ENCODE measurements around the gene FAM216A. TPM values are rescaled to one million over a fixed set of nuclear protein-coding genes. Genes with fewer than 3 reads are reported as not detected.

Gene FAM216A
- total RNA-seq, 4 donors from 2014 or later = 0.82 to 3.5 (median 2.2) TPM

DNA sequence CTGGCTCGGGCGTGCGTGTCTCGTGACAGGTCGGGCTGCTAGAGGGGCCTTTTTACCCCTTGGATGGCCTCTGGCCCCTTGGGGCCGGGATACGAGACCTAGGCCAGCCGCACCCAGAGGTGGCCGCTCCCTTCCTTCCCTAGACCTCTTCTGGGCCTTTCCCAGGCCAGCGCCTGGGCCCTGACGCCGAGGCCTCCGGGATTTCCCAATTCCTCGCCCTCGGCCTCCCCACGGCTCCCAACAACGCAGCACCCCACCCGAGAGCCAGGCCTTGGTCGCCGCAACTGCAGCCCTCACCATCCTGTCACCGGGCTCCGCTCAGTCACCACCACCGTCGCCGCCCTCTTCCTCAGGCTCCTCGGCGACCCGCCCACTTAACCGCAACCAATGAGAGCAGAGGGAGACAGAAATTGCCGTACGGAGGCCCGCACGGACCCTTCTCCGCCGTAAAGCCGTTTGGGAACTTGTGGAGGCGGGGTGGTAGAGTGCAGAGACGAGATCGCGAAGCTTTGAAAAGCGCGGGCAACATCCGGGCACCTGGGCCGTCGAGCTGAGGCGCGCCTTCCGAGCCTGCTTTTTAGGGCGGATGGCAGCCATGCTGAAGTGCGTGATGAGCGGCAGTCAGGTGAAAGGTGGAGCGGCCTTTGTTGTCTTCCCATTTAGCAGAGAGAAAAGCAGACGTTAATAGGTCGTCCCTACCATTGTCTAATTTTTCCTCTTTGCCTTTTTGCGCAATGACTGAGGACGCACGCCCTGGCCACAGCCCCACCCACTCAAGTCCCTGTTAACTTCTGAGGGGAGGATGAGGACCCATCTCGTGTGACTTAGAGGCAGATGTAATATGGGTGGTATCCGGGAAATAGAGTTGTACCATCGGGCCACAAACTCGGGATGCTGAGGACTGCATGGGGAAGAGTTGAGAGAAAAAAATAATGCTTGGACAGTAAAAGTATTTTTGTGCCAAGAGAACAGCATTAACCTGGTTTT is 33.4 kb downstream of the FAM216A start, which contains the start of the genes RAD9B and VPS29:
Gene RAD9B, plus strand, starts transcription at position 580 of the 987 bp plus-strand sequence. Its CDS starts 7 bp downstream, at position 587.
Gene VPS29, minus strand, starts transcription at position 360 of the 987 bp plus-strand sequence. Its CDS starts 60 bp downstream, at position 300.
- Histone ChIP-seq H3K36me3 (no peaks in the 10 kb centered on the region), H3K27ac (peak within 1 kb of the TSS; percentile 95 to 98 (median 97)), H3K4me1 (peaks cover 36 to 40% of the 10 kb centered on the region in 2 donors), H3K9me3 (no peaks in the 10 kb centered on the region), H3K4me3 (peak within 1 kb of the TSS; percentile 86 to 99 (median 90)), H3K27me3 (no peaks in the 10 kb centered on the region)
- intact Hi-C loops (cut with DNase I; ENCODE audit: low total_unique reads) = loop anchor here (1.0 to 5.0 kb wide), 5 partner anchors 34 to 240 kb away; partner anchors contain the start of genes ARPC3, FAM216A, GPN3 and PPP1CC
- peak; percentile 91 to 94 for ATAC-seq
- in situ Hi-C loops (cut with MboI; ENCODE audit: low sequenced_read_pairs in 4 of 4) = loop anchor here in 2 of 4 donors (5.0 to 10.0 kb wide), 2 partner anchors 35 to 47 kb away; partner anchors contain the start of genes ARPC3 (in 1 of the 2), FAM216A (in 1 of the 2) and GPN3 (in 1 of the 2)
- peak; percentile 95 to 97 for TF ChIP-seq POLR2A (IDR thresholded peaks at IDR 0.05)
- TF ChIP-seq, protein P1, sequence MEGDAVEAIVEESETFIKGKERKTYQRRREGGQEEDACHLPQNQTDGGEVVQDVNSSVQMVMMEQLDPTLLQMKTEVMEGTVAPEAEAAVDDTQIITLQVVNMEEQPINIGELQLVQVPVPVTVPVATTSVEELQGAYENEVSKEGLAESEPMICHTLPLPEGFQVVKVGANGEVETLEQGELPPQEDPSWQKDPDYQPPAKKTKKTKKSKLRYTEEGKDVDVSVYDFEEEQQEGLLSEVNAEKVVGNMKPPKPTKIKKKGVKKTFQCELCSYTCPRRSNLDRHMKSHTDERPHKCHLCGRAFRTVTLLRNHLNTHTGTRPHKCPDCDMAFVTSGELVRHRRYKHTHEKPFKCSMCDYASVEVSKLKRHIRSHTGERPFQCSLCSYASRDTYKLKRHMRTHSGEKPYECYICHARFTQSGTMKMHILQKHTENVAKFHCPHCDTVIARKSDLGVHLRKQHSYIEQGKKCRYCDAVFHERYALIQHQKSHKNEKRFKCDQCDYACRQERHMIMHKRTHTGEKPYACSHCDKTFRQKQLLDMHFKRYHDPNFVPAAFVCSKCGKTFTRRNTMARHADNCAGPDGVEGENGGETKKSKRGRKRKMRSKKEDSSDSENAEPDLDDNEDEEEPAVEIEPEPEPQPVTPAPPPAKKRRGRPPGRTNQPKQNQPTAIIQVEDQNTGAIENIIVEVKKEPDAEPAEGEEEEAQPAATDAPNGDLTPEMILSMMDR (IDR thresholded peaks at IDR 0.05 in 4 of 5, conservative IDR thresholded peaks at IDR 0.05 in 1 of 5) = no peak
- peak; percentile 98 for DNase-seq

DNA sequence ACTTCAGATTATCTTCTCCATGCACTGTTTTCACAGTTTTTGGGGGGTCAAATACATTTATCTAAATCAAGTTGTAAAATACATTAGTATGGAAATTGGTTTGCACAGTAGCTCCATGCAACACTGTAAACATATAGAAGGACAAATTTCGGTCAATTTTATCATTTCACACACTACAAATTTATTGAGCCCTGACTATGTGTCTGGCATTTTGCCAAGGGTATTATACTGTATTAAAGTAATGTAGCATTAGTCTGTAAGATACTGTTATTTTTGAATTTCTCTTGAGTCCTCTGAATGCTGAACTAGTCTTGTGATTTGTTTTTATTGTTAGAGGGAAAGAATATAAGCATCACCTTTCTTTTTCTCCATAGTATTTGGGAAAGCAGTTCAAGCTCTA is 34.8 kb downstream of the FAM216A start:
- TF ChIP-seq, protein P1 (IDR thresholded peaks at IDR 0.05 in 4 of 5, conservative IDR thresholded peaks at IDR 0.05 in 1 of 5) = no peak
- TF ChIP-seq POLR2A (IDR thresholded peaks at IDR 0.05) = no peak
- ATAC-seq (no peak), DNase-seq (no peak)
- H3K9me3 ChIP-seq = no peaks in the 10 kb centered on the region
- H3K27ac ChIP-seq = no peak overlapping the region
- H3K36me3 ChIP-seq = no peaks in the 10 kb centered on the region
- intact Hi-C loops (cut with DNase I; ENCODE audit: low total_unique reads) = loop anchor here (2.0 to 5.0 kb wide), 3 partner anchors 39 to 239 kb away; partner anchors contain the start of genes PPP1CC and TCTN1
- H3K4me3 ChIP-seq = no peak overlapping the region
- no peaks in the 10 kb centered on the region for H3K27me3 ChIP-seq
- in situ Hi-C loops (cut with MboI; ENCODE audit: low sequenced_read_pairs in 4 of 4) = loop anchor here in 2 of 4 donors (5.0 to 10.0 kb wide), 2 partner anchors 36 to 49 kb away; partner anchors contain the start of genes ARPC3 (in 1 of the 2), FAM216A (in 1 of the 2) and GPN3 (in 1 of the 2)
- peaks cover 30 to 32% of the 10 kb centered on the region in 2 donors for H3K4me1 ChIP-seq

DNA sequence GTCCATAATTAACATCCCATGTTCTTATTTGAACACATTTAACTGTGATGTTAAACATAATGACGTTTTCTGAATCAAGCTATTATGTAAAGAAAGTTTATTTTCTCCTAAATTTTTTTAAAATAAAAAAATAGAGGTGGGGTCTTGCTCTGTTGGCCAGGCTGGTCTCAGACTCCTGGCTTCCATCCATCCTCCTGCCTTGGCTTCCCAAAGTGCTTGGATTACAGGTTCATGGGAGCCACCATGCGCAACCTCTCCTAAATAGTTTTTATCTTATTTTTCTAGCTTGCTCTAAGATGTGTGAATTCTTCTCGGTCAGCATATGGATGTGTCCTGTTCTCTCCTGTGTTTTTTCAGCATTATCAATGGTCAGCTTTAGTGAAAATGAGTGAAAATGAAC is 36.7 kb downstream of the FAM216A start:
- Histone ChIP-seq H3K36me3 (no peaks in the 10 kb centered on the region), H3K4me1 (peaks cover 12 to 13% of the 10 kb centered on the region in 2 donors), H3K9me3 (no peaks in the 10 kb centered on the region), H3K27me3 (no peaks in the 10 kb centered on the region), H3K27ac (no peak overlapping the region), H3K4me3 (no peak overlapping the region)
- DNase-seq (no peak), ATAC-seq (no peak)
- in situ Hi-C loops (cut with MboI; ENCODE audit: low sequenced_read_pairs in 4 of 4) (loop anchor here in 1 of 4 donors (10.0 kb wide), 1 partner anchor 51 kb away; the partner anchor contains the start of gene ARPC3), intact Hi-C loops (cut with DNase I; ENCODE audit: low total_unique reads) (no loop called here)
- TF ChIP-seq, protein P1 (IDR thresholded peaks at IDR 0.05 in 4 of 5, conservative IDR thresholded peaks at IDR 0.05 in 1 of 5) = no peak
- no peak for TF ChIP-seq POLR2A (IDR thresholded peaks at IDR 0.05)

DNA sequence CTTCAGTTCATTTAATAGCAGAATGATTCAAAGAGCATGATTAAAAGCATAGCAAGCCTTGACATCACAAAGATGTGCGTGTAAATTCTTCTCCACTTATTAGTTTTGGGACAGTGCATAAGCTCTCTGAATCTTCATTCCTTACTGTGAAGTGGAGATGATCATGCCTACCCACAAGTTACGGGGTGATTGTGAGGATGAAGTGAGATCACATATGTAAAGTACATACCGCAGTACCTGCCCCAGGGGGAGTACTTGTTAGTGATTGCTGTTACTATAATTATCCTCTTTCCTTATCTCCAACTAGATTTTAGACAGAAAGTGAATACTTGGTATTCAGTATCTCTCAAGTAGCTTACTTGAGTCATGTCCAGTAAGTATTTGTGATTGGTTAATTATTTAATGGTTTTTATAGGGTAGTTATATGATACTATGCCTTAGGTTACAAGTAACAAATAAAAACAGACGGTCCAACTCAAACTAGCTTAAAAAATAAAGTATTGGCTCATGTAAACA is 39.5 kb downstream of the FAM216A start:
- DNase-seq = no peak
- intact Hi-C loops (cut with DNase I; ENCODE audit: low total_unique reads) (no loop called here), in situ Hi-C loops (cut with MboI; ENCODE audit: low sequenced_read_pairs in 4 of 4) (loop anchor here in 1 of 4 donors (10.0 kb wide), 1 partner anchor 53 kb away; the partner anchor contains the start of gene ARPC3)
- Histone ChIP-seq H3K27ac (no peak overlapping the region), H3K36me3 (no peaks in the 10 kb centered on the region), H3K27me3 (no peaks in the 10 kb centered on the region), H3K4me1 (no peaks in the 10 kb centered on the region), H3K4me3 (no peak overlapping the region), H3K9me3 (no peaks in the 10 kb centered on the region)
- TF ChIP-seq, protein P1 (IDR thresholded peaks at IDR 0.05 in 4 of 5, conservative IDR thresholded peaks at IDR 0.05 in 1 of 5) = no peak
- no peak for TF ChIP-seq POLR2A (IDR thresholded peaks at IDR 0.05)
- ATAC-seq = no peak

Data from gastrocnemius medialis (tissue), 4 donors.